ENCODE data around the gene CPM.

GRCh38 chr12:68863109-68863770, 69.7 kb downstream of the CPM start:
- no peak for TF ChIP-seq CTCF (IDR thresholded peaks at IDR 0.05)
- no peak for TF ChIP-seq POLR2A (IDR thresholded peaks at IDR 0.05)
